ENCODE results near the gene BRD7. TPM values are rescaled to one million over a fixed set of nuclear protein-coding genes. Genes with fewer than 3 reads are reported as not detected.

Gene BRD7
- total RNA-seq, 1 experiment from 2014 or later: 76.6 TPM

DNA sequence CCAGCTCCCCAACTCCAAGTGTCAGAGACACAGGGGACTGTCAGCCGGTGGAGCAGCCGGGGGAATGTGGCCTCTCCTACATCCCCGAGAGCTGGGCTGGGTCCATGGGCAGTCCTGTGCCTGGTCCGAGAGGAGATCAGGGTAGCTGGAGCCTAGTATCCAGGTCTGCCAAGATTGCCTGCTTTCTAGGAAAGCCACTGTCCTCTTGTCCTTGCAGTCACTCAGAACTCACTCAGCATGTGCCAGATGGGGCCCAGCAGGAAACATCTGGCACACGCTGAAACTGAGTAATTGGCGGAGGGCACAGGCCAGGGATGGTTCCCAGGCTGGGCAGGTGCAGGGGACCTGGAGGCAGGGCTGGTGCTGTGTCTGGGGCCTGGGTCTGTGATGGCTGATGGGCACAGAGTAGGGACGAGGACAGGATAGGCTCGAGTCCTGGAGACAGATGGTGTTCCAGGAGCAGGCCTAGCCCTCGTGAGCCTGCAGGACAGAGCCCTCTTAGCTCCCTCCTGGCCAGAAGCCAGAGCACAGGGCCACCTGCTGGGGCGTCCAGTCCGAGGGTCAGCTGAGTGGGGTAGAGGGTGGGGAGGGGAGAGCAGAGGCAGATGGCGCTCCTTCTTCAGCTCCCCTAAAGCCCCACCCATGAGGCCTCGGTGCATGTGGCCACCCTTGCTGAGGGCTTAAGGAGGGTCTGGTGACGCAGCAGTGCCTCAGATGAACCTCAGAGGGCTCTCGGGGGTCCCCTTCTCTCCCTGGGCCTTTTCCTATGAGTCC is 71.3 kb downstream of the BRD7 start:
- Histone ChIP-seq H3K4me3 (no peak overlapping the region), H3K79me2 (ENCODE audit: low read depth) (no peaks in the 10 kb centered on the region), H3K9me3 (ENCODE audit: insufficient read depth, low read depth) (no peaks in the 10 kb centered on the region), H3K27me3 (ENCODE audit: insufficient read depth, low read depth) (no peaks in the 10 kb centered on the region), H3K27ac (no peak overlapping the region), H3K4me2 (no peak overlapping the region), H3K4me1 (replicated peaks; ENCODE audit: insufficient read depth) (no peaks in the 10 kb centered on the region), H4K20me1 (ENCODE audit: insufficient read depth) (0 out of 2 replicates have a peak, but pooled peaks cover 8% of the 10 kb centered on the region), H3K9me2 (ENCODE audit: insufficient read depth) (no peaks in the 10 kb centered on the region), H3F3A (ENCODE audit: insufficient read depth, low read depth) (no peaks in the 10 kb centered on the region), H3K36me3 (ENCODE audit: low read depth) (no peaks in the 10 kb centered on the region), H2AFZ (no peak overlapping the region)
- no TSS peak for BruUV-seq (replicated peaks)
- TF ChIP-seq CTCF (conservative IDR thresholded peaks at IDR 0.05) (no peak), EZH2 (IDR thresholded peaks at IDR 0.05; ENCODE audit: low read depth) (no peak)
- ChIA-PET POLR2A (ENCODE audit: unreplicated experiment) (no interaction called here), CTCF (no interaction called here)
- no peak for DNase-seq
- intact Hi-C loops (cut with micrococcal nuclease; ENCODE audit: unreplicated experiment): no loop called here

GRCh38 chr16:50296807-50297206 is 72.0 kb downstream of the BRD7 start:
- Histone ChIP-seq H3K9me2 (ENCODE audit: insufficient read depth) (no peaks in the 10 kb centered on the region), H3K27ac (no peak overlapping the region), H4K20me1 (ENCODE audit: insufficient read depth) (0 out of 2 replicates have a peak, but pooled peaks cover 8% of the 10 kb centered on the region), H3K27me3 (ENCODE audit: insufficient read depth, low read depth) (no peaks in the 10 kb centered on the region), H3K79me2 (ENCODE audit: low read depth) (no peaks in the 10 kb centered on the region), H3K4me3 (no peak overlapping the region), H3K4me2 (no peak overlapping the region), H2AFZ (no peak overlapping the region), H3K9me3 (ENCODE audit: insufficient read depth, low read depth) (no peaks in the 10 kb centered on the region), H3K4me1 (replicated peaks; ENCODE audit: insufficient read depth) (no peaks in the 10 kb centered on the region), H3F3A (ENCODE audit: insufficient read depth, low read depth) (no peaks in the 10 kb centered on the region), H3K36me3 (ENCODE audit: low read depth) (no peaks in the 10 kb centered on the region)
- DNase-seq: no peak
- intact Hi-C loops (cut with micrococcal nuclease; ENCODE audit: unreplicated experiment): no loop called here
- no TSS peak for BruUV-seq (replicated peaks)
- no peak for TF ChIP-seq EZH2 (IDR thresholded peaks at IDR 0.05; ENCODE audit: low read depth)
- no peak for TF ChIP-seq CTCF (conservative IDR thresholded peaks at IDR 0.05)
- ChIA-PET CTCF (no interaction called here), POLR2A (ENCODE audit: unreplicated experiment) (no interaction called here)

DNA sequence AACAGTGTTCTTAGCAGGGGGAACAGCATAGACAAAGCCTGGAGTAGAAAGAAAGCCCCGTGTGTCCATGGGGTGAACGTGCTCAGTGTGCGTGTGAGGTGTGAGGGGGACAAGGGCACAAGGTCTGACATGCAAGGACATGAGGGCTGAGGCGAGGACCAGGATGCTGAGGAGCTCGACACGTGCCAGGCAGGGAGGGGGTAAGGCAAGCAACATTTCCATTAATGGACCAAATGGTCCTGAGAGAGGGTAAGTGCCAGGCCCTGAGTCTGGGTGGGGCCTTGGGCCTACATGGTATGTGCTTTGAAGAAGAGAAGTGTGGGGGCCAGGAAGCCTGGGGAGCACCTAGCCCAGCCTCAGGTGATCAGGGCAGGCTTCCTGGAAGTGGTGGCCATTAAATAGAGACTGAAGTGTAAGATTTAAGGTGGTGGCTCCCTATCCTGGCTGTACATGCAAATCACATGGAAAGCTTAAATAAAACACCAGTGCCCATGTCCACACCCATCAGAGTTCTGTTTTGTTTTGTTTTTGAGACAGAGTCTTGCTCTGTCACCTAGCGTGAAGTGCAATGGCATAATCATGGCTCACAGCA is 73.2 kb downstream of the BRD7 start:
- Histone ChIP-seq H3K4me2 (no peak overlapping the region), H3K36me3 (ENCODE audit: low read depth) (no peaks in the 10 kb centered on the region), H4K20me1 (ENCODE audit: insufficient read depth) (0 out of 2 replicates have a peak, but pooled peaks cover 8% of the 10 kb centered on the region), H3K9me2 (ENCODE audit: insufficient read depth) (no peaks in the 10 kb centered on the region), H3F3A (ENCODE audit: insufficient read depth, low read depth) (no peaks in the 10 kb centered on the region), H3K27me3 (ENCODE audit: insufficient read depth, low read depth) (no peaks in the 10 kb centered on the region), H3K27ac (no peak overlapping the region), H3K9me3 (ENCODE audit: insufficient read depth, low read depth) (no peaks in the 10 kb centered on the region), H3K4me1 (replicated peaks; ENCODE audit: insufficient read depth) (no peaks in the 10 kb centered on the region), H2AFZ (no peak overlapping the region), H3K4me3 (no peak overlapping the region), H3K79me2 (ENCODE audit: low read depth) (no peaks in the 10 kb centered on the region)
- CTCF ChIA-PET: no interaction called here
- POLR2A ChIA-PET (ENCODE audit: unreplicated experiment): no interaction called here
- TF ChIP-seq CTCF (conservative IDR thresholded peaks at IDR 0.05) (no peak), EZH2 (IDR thresholded peaks at IDR 0.05; ENCODE audit: low read depth) (no peak)
- no TSS peak for BruUV-seq (replicated peaks)
- no peak for DNase-seq
- intact Hi-C loops (cut with micrococcal nuclease; ENCODE audit: unreplicated experiment): no loop called here

Measured in PC-9 (cell line).